ENCODE results near the gene XYLT1.

DNA sequence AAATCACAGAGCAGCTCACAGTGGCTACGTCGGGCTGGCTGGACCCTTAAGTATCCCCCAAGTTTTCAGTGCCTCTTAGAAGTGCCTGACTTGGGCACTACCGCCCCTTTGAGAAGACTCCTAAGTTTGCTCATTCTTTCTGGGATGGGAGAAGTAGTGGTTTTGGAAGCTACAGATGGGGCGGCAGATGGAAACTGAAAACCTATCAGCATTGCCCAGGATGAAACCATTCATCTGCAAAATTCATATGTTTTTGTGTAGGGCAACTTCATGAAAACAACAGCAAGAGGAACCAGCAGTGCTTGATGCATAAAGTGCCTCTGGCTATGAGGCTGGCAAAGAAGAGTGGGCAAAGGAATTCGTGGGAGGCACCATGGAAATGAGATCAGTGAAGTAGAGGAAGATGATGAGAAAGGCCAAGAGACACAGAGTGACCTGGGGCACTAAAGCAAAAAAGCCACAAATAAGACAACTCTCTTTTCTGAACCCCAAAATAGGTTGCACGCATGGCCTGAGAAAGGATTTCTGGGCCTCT, 277.1 kb downstream of the XYLT1 start:
- TF ChIP-seq, protein P1, sequence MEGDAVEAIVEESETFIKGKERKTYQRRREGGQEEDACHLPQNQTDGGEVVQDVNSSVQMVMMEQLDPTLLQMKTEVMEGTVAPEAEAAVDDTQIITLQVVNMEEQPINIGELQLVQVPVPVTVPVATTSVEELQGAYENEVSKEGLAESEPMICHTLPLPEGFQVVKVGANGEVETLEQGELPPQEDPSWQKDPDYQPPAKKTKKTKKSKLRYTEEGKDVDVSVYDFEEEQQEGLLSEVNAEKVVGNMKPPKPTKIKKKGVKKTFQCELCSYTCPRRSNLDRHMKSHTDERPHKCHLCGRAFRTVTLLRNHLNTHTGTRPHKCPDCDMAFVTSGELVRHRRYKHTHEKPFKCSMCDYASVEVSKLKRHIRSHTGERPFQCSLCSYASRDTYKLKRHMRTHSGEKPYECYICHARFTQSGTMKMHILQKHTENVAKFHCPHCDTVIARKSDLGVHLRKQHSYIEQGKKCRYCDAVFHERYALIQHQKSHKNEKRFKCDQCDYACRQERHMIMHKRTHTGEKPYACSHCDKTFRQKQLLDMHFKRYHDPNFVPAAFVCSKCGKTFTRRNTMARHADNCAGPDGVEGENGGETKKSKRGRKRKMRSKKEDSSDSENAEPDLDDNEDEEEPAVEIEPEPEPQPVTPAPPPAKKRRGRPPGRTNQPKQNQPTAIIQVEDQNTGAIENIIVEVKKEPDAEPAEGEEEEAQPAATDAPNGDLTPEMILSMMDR (IDR thresholded peaks at IDR 0.05), result no peak
- no peak for TF ChIP-seq POLR2A (IDR thresholded peaks at IDR 0.05)
- TF ChIP-seq POLR2AphosphoS5 (IDR thresholded peaks at IDR 0.05), result no peak
